Keratinocyte (primary cell): ENCODE data around the gene TSKU. TPM values are rescaled to one million over a fixed set of nuclear protein-coding genes. Genes with fewer than 3 reads are reported as not detected.

Experiments
- DNase-seq: peaks from one replicate; pipeline ENCODE4 v3.0.0-alpha.2; 2011; ENCODE audit warnings: low read depth, missing footprints, low spot score
- FAIRE-seq: peaks from 2 replicates; lab custom pipeline; 2011; peaks lifted over from hg19 to GRCh38; lab: Jason Lieb, UNC
- H2AFZ ChIP-seq: 2 replicates; pipeline ENCODE4 v1.6.0; 2012; ENCODE audit warnings: low read length, control low read depth, inconsistent platforms; ENCODE audit not compliant: control insufficient read depth
- H3K27ac ChIP-seq: 2 replicates; pipeline ENCODE4 v1.5.1; 2011; ENCODE audit warnings: low read length; ENCODE audit not compliant: control insufficient read depth, insufficient read depth
- H3K27me3 ChIP-seq: 3 replicates; pipeline ENCODE4 v1.6.0; 2011; ENCODE audit warnings: low read length; ENCODE audit not compliant: control insufficient read depth, insufficient read depth; ENCODE audit errors: extremely low read depth
- H3K36me3 ChIP-seq, 2 experiments: 2 replicates in 1 of 2; 3 replicates in 1 of 2; pipeline ENCODE4 v1.5.1; 2011; ENCODE audit warnings: low read length in 2 of 2, mild to moderate bottlenecking in 1 of 2; ENCODE audit not compliant: control insufficient read depth in 2 of 2, insufficient read depth in 2 of 2; ENCODE audit errors: extremely low read depth in 1 of 2
- H3K4me1 ChIP-seq: 3 replicates; pipeline ENCODE4 v1.5.1; 2011; ENCODE audit warnings: low read length; ENCODE audit not compliant: control insufficient read depth, insufficient read depth; ENCODE audit errors: extremely low read depth
- H3K4me2 ChIP-seq: 3 replicates; pipeline ENCODE4 v1.6.0; 2011; ENCODE audit warnings: low read depth, low read length; ENCODE audit not compliant: control insufficient read depth, insufficient read depth; ENCODE audit errors: extremely low read depth
- H3K4me3 ChIP-seq, 3 experiments: fragments of 200-600 bp in 1 of 3; sonication (generic) in 1 of 3; 2 replicates in 2 of 3; 3 replicates in 1 of 3; pipeline ENCODE4 v1.5.1; 2011 to 2016; ENCODE audit warnings: low read length in 3 of 3, mild to moderate bottlenecking in 3 of 3, control low read depth in 2 of 3, inconsistent platforms in 1 of 3, low read depth in 1 of 3, mixed read lengths in 1 of 3, mixed run types in 1 of 3, moderate library complexity in 1 of 3; ENCODE audit not compliant: control insufficient read depth in 2 of 3, insufficient read depth in 2 of 3; ENCODE audit errors: extremely low read depth in 1 of 3
- H3K79me2 ChIP-seq: 2 replicates; pipeline ENCODE4 v1.6.0; 2012; ENCODE audit warnings: low read length; ENCODE audit not compliant: control insufficient read depth, insufficient read depth
- H3K9ac ChIP-seq: 3 replicates; pipeline ENCODE4 v1.6.0; 2011; ENCODE audit warnings: low read length; ENCODE audit not compliant: control insufficient read depth, insufficient read depth; ENCODE audit errors: extremely low read depth
- H3K9me1 ChIP-seq: 3 replicates; pipeline ENCODE4 v1.6.0; 2011; ENCODE audit warnings: low read length; ENCODE audit not compliant: control insufficient read depth, insufficient read depth; ENCODE audit errors: extremely low read depth
- H3K9me3 ChIP-seq: 2 replicates; pipeline ENCODE4 v1.5.1; 2012; ENCODE audit warnings: low read depth, low read length; ENCODE audit not compliant: control insufficient read depth
- H4K20me1 ChIP-seq: 3 replicates; pipeline ENCODE4 v1.6.0; 2011; ENCODE audit warnings: low read length; ENCODE audit not compliant: control insufficient read depth, insufficient read depth; ENCODE audit errors: extremely low read depth
- CTCF ChIP-seq, 3 experiments: IDR thresholded peaks in 1 of 3; conservative IDR thresholded peaks in 1 of 3; optimal IDR thresholded peaks in 1 of 3; 2 replicates in 2 of 3; 3 replicates in 1 of 3; pipeline versions ENCODE3 to v1.5.1; 2011; ENCODE audit warnings: low read length in 3 of 3, mild to moderate bottlenecking in 3 of 3, moderate library complexity in 2 of 3, control low read depth in 1 of 3, inconsistent platforms in 1 of 3; ENCODE audit not compliant: insufficient read depth in 2 of 3; ENCODE audit errors: extremely low read depth in 1 of 3
- EZH2 ChIP-seq: IDR thresholded peaks from one replicate; pipeline ENCODE4 v1.6.1; 2012; ENCODE audit warnings: inconsistent platforms, mild to moderate bottlenecking, low read length, moderate library complexity
- dilution Hi-C: fragments of 300-500 bp; cut with MboI; formaldehyde crosslinking; loops from one replicate; pipeline ENCODE4 v1.7.0; 2020; ENCODE audit warnings: low sequenced_read_pairs; ENCODE audit not compliant: extremely low pct_ligation_motif_present
- polyA plus RNA-seq, 5 experiments: library from polyadenylated mRNA; depleted of rRNA in 3 of 5; stranded (reverse) in 3 of 5; stranded (forward) in 1 of 5; unstranded in 1 of 5; fragments of >200 nt; gene quantifications; 1 replicate in 1 of 5; 2 replicates in 3 of 5; 3 replicates in 1 of 5; pipeline versions ENCODE4 v1.2.1 to v1.2.3, GENCODE V29; 2011 to 2012; ENCODE audit warnings: missing spikeins in 2 of 5, low read depth in 1 of 5, low replicate concordance in 1 of 5

The TSKU gene
- polyA plus RNA-seq, 1 donor (not counting 4 experiments of a cell fraction or from before 2014, with no cell fraction given), result 22.8 TPM

DNA sequence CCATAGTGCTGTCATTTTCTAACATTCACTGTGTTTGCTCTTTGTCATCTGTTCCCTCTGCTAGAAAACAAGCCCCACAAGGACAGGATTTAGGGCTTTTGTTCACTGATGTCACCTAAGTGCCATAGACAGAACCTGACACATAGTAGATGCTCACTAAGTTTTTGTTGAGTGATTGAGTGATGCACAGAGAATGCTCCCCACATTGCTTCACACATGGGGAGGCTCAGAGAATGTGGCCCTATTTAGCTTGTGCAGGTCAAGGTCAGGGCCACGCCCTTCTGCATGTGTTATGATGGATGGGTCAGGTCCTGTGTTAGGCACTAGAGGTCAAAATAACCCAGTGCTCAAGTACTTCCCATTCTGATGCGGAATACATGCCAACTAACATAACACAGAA is 33.1 kb upstream of the TSKU start:
- Histone ChIP-seq H3K9me3 (no peaks in the 10 kb centered on the region), H4K20me1 (no peaks in the 10 kb centered on the region), H3K9me1 (no peaks in the 10 kb centered on the region), H3K79me2 (no peaks in the 10 kb centered on the region), H3K4me2 (no peak overlapping the region), H3K9ac (no peak overlapping the region), H3K4me1 (peaks cover 13% of the 10 kb centered on the region), H3K36me3 (no peaks in the 10 kb centered on the region), H3K27me3 (no peaks in the 10 kb centered on the region), H3K4me3 (no peak overlapping the region), H2AFZ (no peak overlapping the region), H3K27ac (no peak overlapping the region)
- TF ChIP-seq EZH2 (no peak), CTCF (optimal IDR thresholded peaks at IDR 0.05 in 1 of 3, IDR thresholded peaks at IDR 0.05 in 1 of 3, conservative IDR thresholded peaks at IDR 0.05 in 1 of 3; ENCODE audit: extremely low read depth in 1 of 3, insufficient read depth in 2 of 3, low read length in 3 of 3) (no peak)
- FAIRE-seq (no peak), DNase-seq (no peak)
- dilution Hi-C loops, result no loop called here

- no peak for FAIRE-seq
- H3K4me3 ChIP-seq, result no peak overlapping the region
- H3K9me1 ChIP-seq, result no peaks in the 10 kb centered on the region
- dilution Hi-C loops, result no loop called here
- no peak overlapping the region for H3K27ac ChIP-seq
- no peak for TF ChIP-seq CTCF (optimal IDR thresholded peaks at IDR 0.05 in 1 of 3, IDR thresholded peaks at IDR 0.05 in 1 of 3, conservative IDR thresholded peaks at IDR 0.05 in 1 of 3; ENCODE audit: extremely low read depth in 1 of 3, insufficient read depth in 2 of 3, low read length in 3 of 3)
- TF ChIP-seq EZH2, result no peak
- H3K9ac ChIP-seq, result no peak overlapping the region
- no peaks in the 10 kb centered on the region for H3K79me2 ChIP-seq
- H3K27me3 ChIP-seq, result no peaks in the 10 kb centered on the region
- no peaks in the 10 kb centered on the region for H3K9me3 ChIP-seq
- H2AFZ ChIP-seq, result no peak overlapping the region
- DNase-seq, result no peak
- H4K20me1 ChIP-seq, result no peaks in the 10 kb centered on the region
- H3K4me2 ChIP-seq, result no peak overlapping the region
- H3K36me3 ChIP-seq, result no peaks in the 10 kb centered on the region
- H3K4me1 ChIP-seq, result peaks cover 13% of the 10 kb centered on the region
These were observed 32.4 kb upstream of the TSKU start for GRCh38 chr11:76750746-76751145.
